Measurements from ENCODE around the gene PPP4R3B. TPM values are rescaled to one million over a fixed set of nuclear protein-coding genes. Genes with fewer than 3 reads are reported as not detected.
A peak's percentile ranks its signal among the peaks of the same experiment; 100 is the strongest.
"Not testable (repeated sequence)": the region's sequence is repeated elsewhere in the genome, so short reads cannot be mapped to it uniquely, and the experiment has no call there.

Gene PPP4R3B
- total RNA-seq, 1 experiment from 2014 or later, result 88.9 TPM

- Histone ChIP-seq H3K36me3 (peaks cover 30% of the 10 kb centered on the region), H3K9me3 (replicated peaks) (no peaks in the 10 kb centered on the region), H3K27ac (no peak overlapping the region), H3K27me3 (no peaks in the 10 kb centered on the region), H3K4me1 (peaks cover 2% of the 10 kb centered on the region), H3K4me3 (no peak overlapping the region)
- DNase-seq, result no peak
These were observed 7.4 kb downstream of the PPP4R3B start for GRCh38 chr2:55609938-55610578.

GRCh38 chr2:55609193-55609794 is 8.1 kb downstream of the PPP4R3B start:
- no peaks in the 10 kb centered on the region for H3K4me1 ChIP-seq
- no peak for DNase-seq

GRCh38 chr2:55607717-55608116 is 9.7 kb downstream of the PPP4R3B start:
- H3K36me3 ChIP-seq, result peaks cover 11% of the 10 kb centered on the region
- H3K9me3 ChIP-seq (replicated peaks), result no peaks in the 10 kb centered on the region
- no peak for DNase-seq
- no peaks in the 10 kb centered on the region for H3K4me1 ChIP-seq
- no peaks in the 10 kb centered on the region for H3K27me3 ChIP-seq
- H3K27ac ChIP-seq, result no peak overlapping the region
- no peak overlapping the region for H3K4me3 ChIP-seq

More at GRCh38 chr2:55609193-55609794, 8.1 kb downstream of the PPP4R3B start:
- no peak overlapping the region for H3K27ac ChIP-seq
- no peaks in the 10 kb centered on the region for H3K27me3 ChIP-seq
- peaks cover 22% of the 10 kb centered on the region for H3K36me3 ChIP-seq
- H3K4me3 ChIP-seq, result no peak overlapping the region
- no peaks in the 10 kb centered on the region for H3K9me3 ChIP-seq (replicated peaks)

GRCh38 chr2:55604027-55604565 is 13.3 kb downstream of the PPP4R3B start:
- Histone ChIP-seq H3K27me3 (no peaks in the 10 kb centered on the region), H3K4me3 (no peak overlapping the region), H3K27ac (no peak overlapping the region), H3K36me3 (peaks cover 19% of the 10 kb centered on the region), H3K9me3 (replicated peaks) (no peaks in the 10 kb centered on the region), H3K4me1 (no peaks in the 10 kb centered on the region)
- no peak for DNase-seq

GRCh38 chr2:55601849-55602248 is 15.6 kb downstream of the PPP4R3B start:
- Histone ChIP-seq H3K27ac (no peak overlapping the region), H3K27me3 (no peaks in the 10 kb centered on the region)
- DNase-seq, result no peak

GRCh38 chr2:55598056-55598795 is 19.2 kb downstream of the PPP4R3B start:
- no peaks in the 10 kb centered on the region for H3K4me1 ChIP-seq
- no peak overlapping the region for H3K27ac ChIP-seq
- DNase-seq, result no peak
- H3K9me3 ChIP-seq (replicated peaks), result no peaks in the 10 kb centered on the region
- no peaks in the 10 kb centered on the region for H3K27me3 ChIP-seq
- H3K36me3 ChIP-seq, result peaks cover 57% of the 10 kb centered on the region
- no peak overlapping the region for H3K4me3 ChIP-seq

More at GRCh38 chr2:55601849-55602248, 15.6 kb downstream of the PPP4R3B start:
- Histone ChIP-seq H3K36me3 (peaks cover 39% of the 10 kb centered on the region), H3K4me1 (no peaks in the 10 kb centered on the region), H3K4me3 (no peak overlapping the region), H3K9me3 (replicated peaks) (no peaks in the 10 kb centered on the region)

- DNase-seq; H3K4me3 ChIP-seq; H3K9me3 ChIP-seq (replicated peaks); H3K27me3 ChIP-seq; H3K27ac ChIP-seq; H3K4me1 ChIP-seq: not testable (repeated sequence)
- H3K36me3 ChIP-seq, result peaks cover 51% of the 10 kb centered on the region
These were observed 20.6 kb downstream of the PPP4R3B start for GRCh38 chr2:55596795-55597194.

- Histone ChIP-seq H3K27me3 (no peaks in the 10 kb centered on the region), H3K4me1 (no peaks in the 10 kb centered on the region), H3K4me3 (no peak overlapping the region), H3K9me3 (replicated peaks) (no peaks in the 10 kb centered on the region), H3K27ac (no peak overlapping the region), H3K36me3 (peaks cover 54% of the 10 kb centered on the region)
- no peak for DNase-seq
These were observed 21.9 kb downstream of the PPP4R3B start for GRCh38 chr2:55595536-55595935.

- H3K36me3 ChIP-seq, result peaks cover 43% of the 10 kb centered on the region
- H3K9me3 ChIP-seq (replicated peaks), result no peaks in the 10 kb centered on the region
- no peaks in the 10 kb centered on the region for H3K27me3 ChIP-seq
- H3K4me1 ChIP-seq, result no peaks in the 10 kb centered on the region
- no peak overlapping the region for H3K4me3 ChIP-seq
- DNase-seq, result no peak
- H3K27ac ChIP-seq, result no peak overlapping the region
These were observed 25.3 kb downstream of the PPP4R3B start for GRCh38 chr2:55592130-55592529.

- no peaks in the 10 kb centered on the region for H3K9me3 ChIP-seq (replicated peaks)
- H3K36me3 ChIP-seq, result peaks cover 42% of the 10 kb centered on the region
- DNase-seq, result no peak
- H3K4me3 ChIP-seq, result no peak overlapping the region
- H3K27me3 ChIP-seq, result no peaks in the 10 kb centered on the region
- H3K4me1 ChIP-seq, result no peaks in the 10 kb centered on the region
- H3K27ac ChIP-seq, result no peak overlapping the region
These were observed 26.5 kb downstream of the PPP4R3B start for GRCh38 chr2:55590810-55591440.

GRCh38 chr2:55585451-55586080 is 31.9 kb downstream of the PPP4R3B start:
- Histone ChIP-seq H3K36me3 (peaks cover 63% of the 10 kb centered on the region), H3K27me3 (no peaks in the 10 kb centered on the region), H3K4me3 (no peak overlapping the region), H3K4me1 (no peaks in the 10 kb centered on the region), H3K27ac (no peak overlapping the region), H3K9me3 (replicated peaks) (no peaks in the 10 kb centered on the region)
- DNase-seq, result no peak

GRCh38 chr2:55581874-55582547 is 35.4 kb downstream of the PPP4R3B start:
- Histone ChIP-seq H3K27me3 (no peaks in the 10 kb centered on the region), H3K27ac (no peak overlapping the region), H3K36me3 (peaks cover 82% of the 10 kb centered on the region), H3K9me3 (replicated peaks) (no peaks in the 10 kb centered on the region), H3K4me3 (no peak overlapping the region), H3K4me1 (no peaks in the 10 kb centered on the region)
- no peak for DNase-seq

GRCh38 chr2:55581435-55581834 is 36.0 kb downstream of the PPP4R3B start:
- Histone ChIP-seq H3K27ac (no peak overlapping the region), H3K4me3 (no peak overlapping the region), H3K4me1 (no peaks in the 10 kb centered on the region), H3K9me3 (replicated peaks) (no peaks in the 10 kb centered on the region), H3K27me3 (no peaks in the 10 kb centered on the region), H3K36me3 (peaks cover 82% of the 10 kb centered on the region)
- DNase-seq, result peak in 1 of 2 experiments; percentile 24

GRCh38 chr2:55569002-55569401 is 48.4 kb downstream of the PPP4R3B start:
- peaks cover 33% of the 10 kb centered on the region for H3K36me3 ChIP-seq
- not testable (repeated sequence) for DNase-seq; H3K27ac ChIP-seq; H3K4me3 ChIP-seq; H3K9me3 ChIP-seq (replicated peaks); H3K27me3 ChIP-seq; H3K4me1 ChIP-seq
